HCT116 (cell line): ENCODE data around the gene EML4. TPM values are rescaled to one million over a fixed set of nuclear protein-coding genes. Genes with fewer than 3 reads are reported as not detected.

Experiments used
- ATAC-seq: fragments of 200-7000 bp; cut with Tn5 transposase; 2 replicates; pipeline ENCODE4 v1.9.1; 2020; ENCODE audit warnings: mild to moderate bottlenecking, moderate library complexity
- BruUV-seq: library from RNA; stranded (reverse); fragments of 400-500 nt; replicated peaks from 2 replicates; lab custom pipeline; 2021; lab: Mats Ljungman, UMichigan
- CTCF ChIA-PET: fragments of 300-600 bp; sonication (Branson Sonifier 250); formaldehyde crosslinking; loops from one replicate; lab custom pipeline; 2021; ENCODE audit warnings: antibody characterized with exemption; lab: Charles Lee
- POLR2A ChIA-PET: fragments of 300-600, 350-600 bp; sonication (Branson Sonifier 250); formaldehyde crosslinking; loops from one replicate; lab custom pipeline; 2021; ENCODE audit warnings: antibody characterized with exemption; lab: Charles Lee
- RAD21 ChIA-PET, 2 experiments: fragments of 300-600 bp; sonication (Branson Sonifier 250); formaldehyde crosslinking; loops; one replicate each; lab custom pipeline; 2023; ENCODE audit warnings: low total read pairs in 2 of 2; ENCODE audit not compliant: uncharacterized antibody in 2 of 2, unreplicated experiment in 2 of 2, low non-redundant PET in 1 of 2; lab: Charles Lee
- DNase-seq: peaks from one replicate; pipeline ENCODE4 v3.0.0-alpha.2; 2010; ENCODE audit warnings: low read depth, low spot score
- H2AFZ ChIP-seq: fragments of 200-600 bp; shearing (Covaris generic), sonication (generic); 2 replicates; pipeline ENCODE4 v1.6.1; 2017; ENCODE audit warnings: low read depth, mixed run types, mixed read lengths, antibody characterized with exemption, low read length; ENCODE audit not compliant: poor library complexity, severe bottlenecking
- H3K27ac ChIP-seq: 2 replicates; pipeline ENCODE4 v1.5.1; 2012; ENCODE audit warnings: low read depth, low read length
- H3K27me3 ChIP-seq: fragments of 200-600 bp; sonication (generic); 2 replicates; pipeline ENCODE4 v1.6.1; 2016; ENCODE audit warnings: mixed run types, low read length, mixed read lengths; ENCODE audit not compliant: insufficient read depth
- H3K36me3 ChIP-seq, 2 experiments: fragments of 200-500 bp in 1 of 2; fragments of 200-600 bp in 1 of 2; sonication (Bioruptor generic) in 1 of 2; sonication (generic) in 1 of 2; 2 replicates each; pipeline versions ENCODE4 v1.5.1 to v1.6.1; 2014 to 2016; ENCODE audit warnings: low read length in 2 of 2, inconsistent platforms in 1 of 2, mixed read lengths in 1 of 2, mixed run types in 1 of 2; ENCODE audit not compliant: insufficient read depth in 2 of 2, control insufficient read depth in 1 of 2
- H3K4me1 ChIP-seq, 2 experiments: fragments of 200-600 bp in 1 of 2; sonication (generic) in 1 of 2; 2 replicates each; pipeline versions ENCODE4 v1.5.1 to v1.6.1; 2012 to 2017; ENCODE audit warnings: low read length in 2 of 2, inconsistent platforms in 1 of 2, mild to moderate bottlenecking in 1 of 2, mixed read lengths in 1 of 2, mixed run types in 1 of 2, moderate library complexity in 1 of 2; ENCODE audit not compliant: insufficient read depth in 2 of 2, control insufficient read depth in 1 of 2
- H3K4me2 ChIP-seq: fragments of 200-600 bp; sonication (generic); 2 replicates; pipeline ENCODE4 v1.6.1; 2017; ENCODE audit warnings: mixed run types, low read length, mixed read lengths
- H3K4me3 ChIP-seq, 2 experiments: fragments of 200-600 bp in 1 of 2; sonication (generic) in 1 of 2; replicated peaks in 1 of 2; 2 replicates each; pipeline ENCODE4 v1.5.1; 2011 to 2016; ENCODE audit warnings: low read length in 2 of 2, control low read depth in 1 of 2, low read depth in 1 of 2, mild to moderate bottlenecking in 1 of 2, mixed read lengths in 1 of 2, mixed run types in 1 of 2
- H3K79me2 ChIP-seq: fragments of 200-600 bp; sonication (generic); 2 replicates; pipeline ENCODE4 v1.6.1; 2017; ENCODE audit warnings: mild to moderate bottlenecking, mixed run types, low read length, moderate library complexity, mixed read lengths; ENCODE audit not compliant: insufficient read depth
- H3K9ac ChIP-seq: fragments of 200-600 bp; sonication (generic); 2 replicates; pipeline ENCODE4 v1.6.1; 2016; ENCODE audit warnings: low read length, mixed read lengths
- H3K9me2 ChIP-seq: fragments of 200-600 bp; sonication (generic), shearing (Covaris generic); 2 replicates; pipeline ENCODE4 v1.6.1; 2017; ENCODE audit warnings: mixed run types, mild to moderate bottlenecking, moderate library complexity; ENCODE audit not compliant: insufficient read depth
- H3K9me3 ChIP-seq, 2 experiments: fragments of 200-500 bp in 1 of 2; fragments of 200-600 bp in 1 of 2; sonication (Bioruptor generic) in 1 of 2; sonication (generic) in 1 of 2; 2 replicates each; pipeline ENCODE4 v1.6.1; 2014 to 2017; ENCODE audit warnings: low read length in 2 of 2, mixed read lengths in 2 of 2, inconsistent platforms in 1 of 2, low read depth in 1 of 2, mild to moderate bottlenecking in 1 of 2, mixed run types in 1 of 2, moderate library complexity in 1 of 2; ENCODE audit not compliant: control insufficient read depth in 1 of 2, insufficient read depth in 1 of 2
- H4K20me1 ChIP-seq: fragments of 200-600 bp; sonication (generic), shearing (Covaris generic); 2 replicates; pipeline ENCODE4 v1.6.1; 2017; ENCODE audit warnings: mixed run types, mild to moderate bottlenecking, moderate library complexity; ENCODE audit not compliant: insufficient read depth
- ATF3 ChIP-seq: IDR thresholded peaks from 2 replicates; pipeline ENCODE4 v1.6.1; 2012
- ELF1 ChIP-seq: IDR thresholded peaks from 2 replicates; pipeline ENCODE4 v1.6.1; 2012; ENCODE audit warnings: low read depth, borderline replicate concordance
- EZH2 ChIP-seq: fragments of 200-600 bp; sonication (generic); IDR thresholded peaks from 2 replicates; pipeline ENCODE4 v1.6.1; 2017; ENCODE audit warnings: antibody characterized with exemption, mixed run types
- EZH2phosphoT487 ChIP-seq: fragments of 200-600 bp; IDR thresholded peaks from 2 replicates; pipeline ENCODE4 v1.6.1; 2018; ENCODE audit warnings: antibody characterized with exemption, borderline replicate concordance
- MAX ChIP-seq: IDR thresholded peaks from 2 replicates; pipeline ENCODE4 v1.6.1; 2012
- POLR2AphosphoS5 ChIP-seq: IDR thresholded peaks from 2 replicates; pipeline ENCODE4 v1.6.1; 2011; ENCODE audit warnings: mild to moderate bottlenecking, low read depth, low read length, moderate library complexity
- REST ChIP-seq: IDR thresholded peaks from 2 replicates; pipeline ENCODE4 v1.6.1; 2012; ENCODE audit warnings: low read depth
- SP1 ChIP-seq: IDR thresholded peaks from 2 replicates; pipeline ENCODE4 v1.6.1; 2012; ENCODE audit warnings: low read depth
- SRF ChIP-seq: IDR thresholded peaks from 2 replicates; pipeline ENCODE4 v1.6.1; 2012; ENCODE audit warnings: low read depth
- TCF7L2 ChIP-seq: IDR thresholded peaks from 2 replicates; pipeline ENCODE4 v1.7.0; 2011; ENCODE audit warnings: borderline replicate concordance, inconsistent platforms; ENCODE audit not compliant: insufficient read depth, insufficient read length; ENCODE audit errors: extremely low read depth
- YY1 ChIP-seq: IDR thresholded peaks from 2 replicates; pipeline ENCODE4 v1.6.1; 2011; ENCODE audit warnings: low read length, low read depth, moderate library complexity, mild to moderate bottlenecking; ENCODE audit not compliant: insufficient replicate concordance; ENCODE audit errors: extremely low read depth
- ZBTB33 ChIP-seq: IDR thresholded peaks from 2 replicates; pipeline ENCODE4 v1.6.1; 2011; ENCODE audit warnings: mild to moderate bottlenecking, low read length, moderate library complexity; ENCODE audit not compliant: insufficient replicate concordance; ENCODE audit errors: extremely low read depth
- ZFX ChIP-seq: fragments of 450-650 bp; IDR thresholded peaks from 2 replicates; pipeline ENCODE4 v1.6.1; 2017
- ZNF274 ChIP-seq: fragments of 200-500 bp; sonication (Bioruptor generic); IDR thresholded peaks from 2 replicates; pipeline ENCODE4 v1.6.1; 2014; ENCODE audit warnings: mild to moderate bottlenecking, low read depth, low read length, inconsistent platforms
- intact Hi-C: fragments of 100-400 bp; cut with micrococcal nuclease; formaldehyde crosslinking; loops from 2 replicates; pipeline ENCODE4 v1.10.0; 2022
- total RNA-seq: library from RNA; stranded (reverse); gene quantifications from one replicate; pipeline ENCODE4 v1.2.1, GENCODE V29; 2021; ENCODE audit not compliant: unreplicated experiment

EML4 gene
- total RNA-seq, 1 experiment from 2014 or later = 53.5 TPM

GRCh38 chr2:42136782-42137124 lies 32.4 kb upstream of the EML4 start (continued):
- TF ChIP-seq ATF3 = no peak
- TF ChIP-seq ELF1 = no peak
- no peak for TF ChIP-seq SP1
- no peak for TF ChIP-seq YY1

- no TSS peak for BruUV-seq
- Histone ChIP-seq H3K9ac (no peak overlapping the region), H3K4me1 (peaks cover 44 to 47% of the 10 kb centered on the region in 2 experiments), H2AFZ (no peak overlapping the region), H3K4me2 (no peak overlapping the region), H3K27me3 (no peaks in the 10 kb centered on the region; the same call in 1 of the 2 replicates), H3K9me3 (no peaks in the 10 kb centered on the region), H3K9me2 (no peaks in the 10 kb centered on the region), H3K4me3 (no peak overlapping the region), H3K27ac (no peak overlapping the region), H3K36me3 (no peaks in the 10 kb centered on the region), H4K20me1 (no peaks in the 10 kb centered on the region), H3K79me2 (no peaks in the 10 kb centered on the region)
- ChIA-PET RAD21 (no interaction called here), POLR2A (no interaction called here), CTCF (no interaction called here)
- TF ChIP-seq TCF7L2 (no peak), ZNF274 (no peak), REST (no peak), EZH2phosphoT487 (no peak), YY1 (no peak), ATF3 (no peak), EZH2 (no peak), SRF (no peak), POLR2AphosphoS5 (no peak), ZFX (no peak), MAX (no peak), ZBTB33 (no peak)
- DNase-seq = no peak
- intact Hi-C loops = no loop called here
- ATAC-seq = no peak
These were observed 31.9 kb upstream of the EML4 start for GRCh38 chr2:42137125-42137841.
